ENCODE results near the gene PABPN1.

The PABPN1 gene

DNA sequence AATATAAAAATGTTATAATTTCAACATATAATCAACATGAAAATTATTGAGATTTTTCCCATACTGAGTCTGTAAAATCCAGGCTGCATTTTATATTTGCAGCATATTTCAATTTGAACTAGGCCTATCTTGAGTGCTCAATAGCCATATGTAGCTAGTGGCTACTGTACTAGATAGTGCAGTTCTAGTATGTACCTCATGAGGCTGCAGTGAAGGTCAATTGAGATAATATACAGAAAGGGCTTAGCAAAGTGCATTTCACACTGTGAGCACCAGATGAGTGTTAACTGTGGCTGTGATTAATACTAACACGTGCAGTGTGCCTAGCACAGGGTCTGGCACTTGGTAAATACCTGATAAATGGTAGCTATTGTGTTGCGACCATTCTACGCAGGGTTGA is 36.8 kb downstream of the PABPN1 start:
- no peaks in the 10 kb centered on the region for H3K4me1 Mint-ChIP-seq

DNA sequence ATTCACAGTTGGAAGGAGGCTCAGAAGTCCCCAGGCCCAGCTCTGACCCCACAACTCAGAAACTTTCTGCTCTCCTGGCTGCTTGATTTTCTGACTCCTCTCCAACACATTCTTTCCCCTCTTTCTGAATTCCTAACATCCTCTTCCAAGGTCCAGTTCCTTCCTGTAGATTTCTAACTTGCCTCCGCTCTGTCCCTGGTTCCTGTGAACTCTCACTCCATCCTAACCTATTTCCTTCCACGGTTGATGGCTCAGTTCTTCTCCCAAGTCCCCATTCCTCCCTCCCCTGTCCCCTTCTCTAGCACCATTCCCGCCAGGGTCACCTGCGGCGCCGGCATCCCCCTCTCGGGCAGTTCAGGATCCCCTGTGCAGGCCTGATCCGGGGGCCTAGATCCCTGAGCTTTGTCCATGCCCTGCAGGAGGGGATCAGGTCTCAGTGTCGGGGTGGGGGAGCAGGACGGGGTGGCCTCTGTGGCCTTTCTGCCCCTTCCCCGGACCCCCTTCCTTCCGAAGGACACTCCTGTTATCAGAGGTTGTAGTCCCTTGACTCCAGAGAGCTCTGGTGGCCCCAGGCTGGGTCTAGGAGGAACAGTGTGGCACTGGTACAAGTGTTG is 37.4 kb downstream of the PABPN1 start:
- Mint-ChIP-seq H3K36me3 (no peaks in the 10 kb centered on the region), H3K4me3 (no peak overlapping the region), H3K4me1 (no peaks in the 10 kb centered on the region), H3K27ac (no peak overlapping the region), H3K9me3 (no peaks in the 10 kb centered on the region), H3K27me3 (peaks cover 47% of the 10 kb centered on the region)
- no peak for ATAC-seq

More for the DNA sequence above, 36.8 kb downstream of the PABPN1 start:
- no peaks in the 10 kb centered on the region for H3K9me3 Mint-ChIP-seq
- H3K36me3 Mint-ChIP-seq = no peaks in the 10 kb centered on the region
- H3K4me3 Mint-ChIP-seq = no peak overlapping the region
- no peak overlapping the region for H3K27ac Mint-ChIP-seq
- H3K27me3 Mint-ChIP-seq = peaks cover 53% of the 10 kb centered on the region
- no peak for ATAC-seq

DNA sequence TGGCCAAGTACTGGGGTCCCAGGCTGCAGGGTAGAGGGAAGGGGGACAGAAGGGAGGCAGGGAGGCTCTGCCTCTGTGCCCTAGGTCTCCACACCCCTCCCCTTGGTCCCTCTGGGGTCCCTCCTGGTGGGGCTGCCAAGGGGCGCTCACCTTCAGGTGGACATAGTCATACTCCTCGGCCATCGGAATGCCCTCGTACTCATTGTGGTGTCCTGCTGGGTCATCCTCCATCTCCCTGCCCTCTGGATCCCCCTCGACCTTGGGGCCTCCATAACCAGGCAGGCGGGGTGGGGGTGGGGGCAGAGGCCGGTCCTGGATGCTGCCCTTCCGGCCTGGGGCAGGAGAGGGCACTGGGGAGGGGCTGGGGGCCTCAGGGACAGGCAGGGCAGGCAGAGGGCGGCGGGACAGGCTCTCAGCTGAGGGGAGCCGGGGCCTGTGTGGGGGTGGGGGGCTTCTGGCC is 37.9 kb downstream of the PABPN1 start:
- Mint-ChIP-seq H3K9me3 (no peaks in the 10 kb centered on the region), H3K4me3 (no peak overlapping the region)

DNA sequence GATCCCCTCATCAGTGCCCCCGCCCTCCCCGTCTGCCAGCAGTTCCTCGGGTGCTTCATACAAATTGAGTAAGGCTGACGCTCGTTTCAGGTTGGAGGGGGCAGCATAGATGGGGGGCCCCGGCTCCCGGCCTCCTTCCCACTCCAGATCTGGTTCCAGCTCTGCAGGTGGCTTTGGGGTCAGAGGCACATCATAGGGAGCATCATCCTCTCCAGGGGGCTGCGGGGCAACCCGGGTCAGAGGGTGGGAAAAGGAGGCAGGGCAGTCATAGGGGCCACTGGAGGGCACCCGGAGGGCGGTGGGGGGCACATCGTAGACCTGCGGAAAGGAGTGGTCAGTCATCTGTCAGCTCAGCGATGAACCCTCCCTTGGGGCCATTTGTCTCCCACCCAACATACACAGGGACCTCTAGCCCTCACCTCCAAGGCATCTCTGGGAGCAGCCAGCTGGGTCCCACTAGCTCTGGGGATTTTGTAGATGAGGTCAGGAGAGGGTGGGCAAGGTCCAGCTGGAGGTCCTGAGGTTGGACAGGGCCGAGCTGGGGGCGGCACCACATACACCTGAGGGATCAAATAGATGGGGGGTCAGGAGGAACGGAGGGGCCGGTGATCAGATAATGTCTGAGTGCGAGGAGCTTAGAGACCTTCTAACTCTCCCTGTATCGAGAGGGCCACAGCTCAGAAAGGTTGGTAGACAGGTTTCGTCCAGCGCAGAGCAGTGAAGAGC is 38.6 kb downstream of the PABPN1 start:
- Mint-ChIP-seq H3K9me3 (no peaks in the 10 kb centered on the region), H3K27ac (no peak overlapping the region), H3K4me1 (no peaks in the 10 kb centered on the region), H3K4me3 (no peak overlapping the region), H3K36me3 (no peaks in the 10 kb centered on the region), H3K27me3 (peaks cover 44% of the 10 kb centered on the region)
- no peak for ATAC-seq

More for the DNA sequence above, 37.9 kb downstream of the PABPN1 start:
- Mint-ChIP-seq H3K27me3 (peaks cover 44% of the 10 kb centered on the region), H3K4me1 (no peaks in the 10 kb centered on the region), H3K27ac (no peak overlapping the region), H3K36me3 (no peaks in the 10 kb centered on the region)
- ATAC-seq = no peak

DNA sequence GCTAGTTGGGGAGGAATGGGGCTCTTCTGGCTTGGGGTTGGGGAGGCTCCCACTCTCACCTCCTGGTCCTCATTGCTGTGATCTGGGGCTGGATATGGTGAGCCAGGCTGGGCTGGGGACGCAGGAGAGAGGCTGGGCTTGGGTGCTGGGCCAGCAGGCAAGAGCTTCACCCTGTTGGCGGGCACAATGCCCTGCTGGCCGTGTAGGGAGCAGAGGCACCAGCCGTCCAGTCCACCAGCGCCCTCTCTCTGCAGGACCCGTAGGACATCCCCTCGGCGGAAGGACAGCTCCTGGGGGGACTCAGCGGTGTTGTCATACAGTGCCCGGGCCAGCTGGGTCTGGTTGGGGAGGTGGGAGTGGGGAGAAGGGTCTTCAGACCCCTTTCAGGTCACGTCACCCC is 39.2 kb downstream of the PABPN1 start:
- peaks cover 41% of the 10 kb centered on the region for H3K27me3 Mint-ChIP-seq
- no peak overlapping the region for H3K4me3 Mint-ChIP-seq
- ATAC-seq = no peak
- H3K9me3 Mint-ChIP-seq = no peaks in the 10 kb centered on the region
- H3K36me3 Mint-ChIP-seq = no peaks in the 10 kb centered on the region
- no peaks in the 10 kb centered on the region for H3K4me1 Mint-ChIP-seq
- no peak overlapping the region for H3K27ac Mint-ChIP-seq

DNA sequence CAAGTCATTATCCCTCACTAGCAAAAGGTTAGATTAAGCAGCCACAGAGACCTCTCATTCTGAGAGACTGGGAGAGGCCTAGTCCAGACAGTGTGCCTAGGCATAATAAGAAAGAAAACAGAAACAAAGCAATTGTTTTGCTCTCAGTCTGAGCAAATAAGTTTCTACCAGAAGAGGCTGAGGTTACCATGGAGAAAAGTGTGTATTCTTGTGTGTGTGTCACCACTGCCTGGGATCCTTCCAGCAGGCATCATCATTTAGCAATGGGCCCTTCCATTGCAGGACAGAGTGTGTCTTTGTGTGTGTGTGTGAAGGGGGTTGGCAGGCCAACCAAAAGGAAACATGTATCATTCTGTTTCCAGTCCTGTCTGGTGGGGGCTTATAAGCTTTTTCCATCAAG is 40.1 kb downstream of the PABPN1 start:
- Mint-ChIP-seq H3K4me3 (no peak overlapping the region), H3K4me1 (no peaks in the 10 kb centered on the region), H3K27ac (no peak overlapping the region), H3K9me3 (no peaks in the 10 kb centered on the region), H3K36me3 (no peaks in the 10 kb centered on the region), H3K27me3 (peaks cover 36% of the 10 kb centered on the region)
- no peak for ATAC-seq

DNA sequence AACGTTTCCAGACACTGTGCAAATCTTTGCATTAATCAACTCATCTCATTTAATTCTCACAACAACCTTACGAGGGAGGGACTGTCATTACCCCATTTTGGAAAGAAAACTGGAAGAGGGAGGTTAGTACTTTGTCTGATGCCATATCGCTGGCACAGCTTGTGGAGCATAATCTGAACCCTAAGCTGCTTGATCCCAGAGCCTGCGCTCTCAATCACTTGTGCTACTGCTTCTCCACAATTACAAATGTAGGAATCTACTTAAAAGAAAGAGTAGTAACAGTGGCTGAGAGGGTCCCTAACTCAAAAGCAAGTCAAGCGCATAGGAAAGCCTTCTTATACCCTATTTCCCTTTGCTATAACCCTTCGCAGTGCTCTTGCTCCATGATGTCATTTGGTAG is 40.5 kb downstream of the PABPN1 start:
- Mint-ChIP-seq H3K4me1 (no peaks in the 10 kb centered on the region), H3K4me3 (no peak overlapping the region), H3K9me3 (no peaks in the 10 kb centered on the region), H3K36me3 (no peaks in the 10 kb centered on the region), H3K27me3 (peaks cover 38% of the 10 kb centered on the region), H3K27ac (no peak overlapping the region)
- no peak for ATAC-seq

DNA sequence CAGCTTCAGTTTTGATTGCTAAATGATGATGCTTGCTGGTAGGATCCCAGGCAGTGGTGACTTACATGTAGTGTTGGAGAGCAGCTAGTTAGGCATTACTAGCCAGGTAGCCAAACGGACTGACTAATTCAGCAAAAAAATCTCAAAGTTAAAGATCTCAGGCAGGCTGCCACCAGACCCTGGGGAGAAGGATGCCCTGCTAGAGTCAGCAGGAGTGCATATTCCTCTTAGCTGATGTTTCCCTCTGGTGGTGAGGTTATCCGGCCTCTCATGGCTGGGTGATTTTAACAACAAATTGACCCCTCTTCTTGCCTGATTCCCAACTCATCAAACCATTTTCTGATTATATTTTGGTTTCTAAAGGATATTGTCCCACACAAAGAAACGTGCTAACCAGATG is 40.9 kb downstream of the PABPN1 start:
- Mint-ChIP-seq H3K36me3 (no peaks in the 10 kb centered on the region), H3K9me3 (no peaks in the 10 kb centered on the region), H3K4me1 (no peaks in the 10 kb centered on the region), H3K27ac (no peak overlapping the region), H3K27me3 (peaks cover 42% of the 10 kb centered on the region), H3K4me3 (no peak overlapping the region)
- ATAC-seq = no peak

DNA sequence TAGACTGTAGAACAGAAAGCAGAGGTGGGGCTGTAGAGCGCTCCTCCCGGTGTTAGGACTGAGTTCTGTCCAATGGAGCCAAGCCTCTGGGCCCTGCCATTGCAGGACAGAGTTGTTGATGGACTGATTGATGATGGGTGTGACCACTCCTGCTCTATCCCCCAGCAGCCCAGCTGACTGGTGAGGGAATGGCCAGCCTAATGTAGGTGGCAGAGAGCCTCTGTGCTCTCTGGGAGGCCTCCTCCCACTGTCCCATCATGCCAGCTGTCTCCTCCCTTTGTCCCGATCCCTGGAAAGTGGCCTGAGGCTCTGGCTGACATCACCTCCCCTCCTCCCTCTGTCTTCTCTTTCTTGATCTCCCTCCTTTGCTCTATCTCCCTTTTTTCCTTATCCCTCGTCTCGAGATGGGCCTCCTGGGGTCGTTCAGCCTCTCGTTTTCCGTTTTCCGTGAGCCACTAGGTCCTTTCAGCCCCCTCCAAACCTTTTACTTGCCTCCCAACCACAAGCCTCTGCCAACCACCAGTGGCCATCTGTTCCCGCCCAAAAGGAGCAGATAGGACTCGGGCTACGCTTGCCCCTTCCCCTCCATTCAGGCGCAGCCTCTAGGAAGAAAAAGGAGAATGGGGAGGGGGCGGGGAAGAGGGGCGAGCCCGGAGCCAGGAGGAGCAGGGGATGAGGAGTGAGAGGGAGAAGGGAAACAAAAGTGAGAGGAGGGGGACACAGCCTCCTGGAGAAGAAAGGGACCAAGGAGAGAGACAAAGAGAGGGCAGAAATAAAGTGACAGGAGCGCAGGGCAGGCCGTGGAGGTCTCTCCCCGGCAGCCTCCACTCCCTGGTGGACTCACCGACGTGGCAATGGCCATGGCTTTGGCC is 43.1 kb downstream of the PABPN1 start:
- Mint-ChIP-seq H3K4me3 (no peak overlapping the region), H3K36me3 (no peaks in the 10 kb centered on the region), H3K27me3 (peaks cover 53% of the 10 kb centered on the region)

DNA sequence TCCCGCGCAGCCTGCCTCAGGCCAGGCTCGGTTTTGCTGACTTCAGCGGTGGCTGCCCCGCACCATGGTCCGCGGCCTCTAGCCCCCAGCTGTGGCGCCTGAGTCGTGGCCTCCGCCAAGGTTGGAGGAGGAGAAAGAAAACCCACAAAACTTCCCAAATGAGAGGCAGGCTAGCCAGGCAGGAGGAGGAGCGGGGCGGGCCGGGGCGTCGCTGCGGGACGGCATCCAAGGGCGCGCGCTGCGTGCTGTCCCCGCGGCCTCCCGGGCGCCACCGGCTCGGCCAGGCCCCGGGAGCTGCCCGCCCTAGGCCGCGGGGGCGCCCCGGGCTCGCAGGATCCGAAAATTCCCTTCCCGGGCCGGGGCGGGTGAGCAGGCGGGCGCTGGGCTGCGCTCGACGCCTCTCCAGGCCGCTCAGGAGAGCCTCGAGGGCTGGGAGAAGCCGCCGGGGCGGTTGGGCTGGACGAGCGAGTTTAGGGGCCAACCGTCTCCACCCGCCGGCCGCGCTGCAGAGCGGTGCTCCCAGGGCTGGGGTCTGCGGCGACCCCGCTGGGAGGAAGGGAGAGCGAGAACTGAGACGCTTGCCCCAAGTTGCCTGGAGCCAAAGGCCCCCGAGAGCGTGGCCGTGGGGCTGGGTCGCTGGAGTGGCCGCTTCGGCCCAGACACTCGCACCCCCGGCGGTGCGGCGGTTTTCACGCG is 43.9 kb downstream of the PABPN1 start, which contains the start of gene EFS:
Gene EFS, minus strand, starts transcription at position 137 of the 696 bp plus-strand sequence. CDS start 147 bp downstream, outside the sequence.
- Mint-ChIP-seq H3K27me3 (peaks cover 46% of the 10 kb centered on the region), H3K9me3 (no peaks in the 10 kb centered on the region), H3K4me3 (no peak within 1 kb of the TSS), H3K4me1 (no peaks in the 10 kb centered on the region), H3K27ac (no peak within 1 kb of the TSS), H3K36me3 (no peaks in the 10 kb centered on the region)
- no peak for ATAC-seq

More for the DNA sequence above, 43.1 kb downstream of the PABPN1 start:
- no peaks in the 10 kb centered on the region for H3K9me3 Mint-ChIP-seq
- no peak overlapping the region for H3K27ac Mint-ChIP-seq
- no peak for ATAC-seq
- H3K4me1 Mint-ChIP-seq = no peaks in the 10 kb centered on the region

DNA sequence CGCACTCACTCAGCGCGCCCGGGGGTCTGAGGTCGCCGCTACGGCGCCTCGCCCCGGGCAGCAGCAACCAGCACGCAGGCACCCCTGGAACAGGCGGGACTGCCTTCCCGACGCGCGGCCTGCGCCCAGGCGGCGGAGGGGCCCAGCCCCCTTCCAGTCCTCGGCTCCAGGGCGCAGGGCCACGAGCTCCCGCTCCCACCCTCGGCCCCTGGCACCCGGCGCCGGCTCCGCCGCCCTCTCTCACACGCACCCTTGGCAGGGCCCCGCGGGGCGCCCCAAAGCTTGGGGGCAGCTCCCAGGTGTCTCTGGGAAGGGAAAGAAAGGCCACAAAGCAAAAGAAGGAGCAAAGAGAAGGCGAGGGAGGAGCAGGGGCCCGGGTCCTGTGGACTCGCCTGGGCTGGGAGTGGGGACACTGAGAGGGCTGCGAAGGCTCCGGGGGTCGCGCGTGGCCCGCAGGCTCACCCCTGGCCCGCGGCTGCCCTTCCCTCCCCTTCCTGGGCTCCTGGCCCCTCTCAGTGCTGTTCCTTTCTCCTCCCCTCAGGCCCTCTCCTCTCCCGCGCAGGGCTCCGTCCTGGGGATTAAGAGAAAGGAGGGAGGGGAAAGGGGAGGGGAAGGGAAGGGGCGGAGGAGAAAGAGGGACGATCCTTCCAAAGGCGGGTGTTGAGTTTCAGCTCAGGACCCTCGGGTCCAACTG is 44.6 kb downstream of the PABPN1 start:
- Mint-ChIP-seq H3K4me3 (no peak overlapping the region), H3K27ac (no peak overlapping the region), H3K27me3 (peaks cover 43% of the 10 kb centered on the region), H3K36me3 (no peaks in the 10 kb centered on the region), H3K4me1 (no peaks in the 10 kb centered on the region), H3K9me3 (no peaks in the 10 kb centered on the region)
- no peak for ATAC-seq

DNA sequence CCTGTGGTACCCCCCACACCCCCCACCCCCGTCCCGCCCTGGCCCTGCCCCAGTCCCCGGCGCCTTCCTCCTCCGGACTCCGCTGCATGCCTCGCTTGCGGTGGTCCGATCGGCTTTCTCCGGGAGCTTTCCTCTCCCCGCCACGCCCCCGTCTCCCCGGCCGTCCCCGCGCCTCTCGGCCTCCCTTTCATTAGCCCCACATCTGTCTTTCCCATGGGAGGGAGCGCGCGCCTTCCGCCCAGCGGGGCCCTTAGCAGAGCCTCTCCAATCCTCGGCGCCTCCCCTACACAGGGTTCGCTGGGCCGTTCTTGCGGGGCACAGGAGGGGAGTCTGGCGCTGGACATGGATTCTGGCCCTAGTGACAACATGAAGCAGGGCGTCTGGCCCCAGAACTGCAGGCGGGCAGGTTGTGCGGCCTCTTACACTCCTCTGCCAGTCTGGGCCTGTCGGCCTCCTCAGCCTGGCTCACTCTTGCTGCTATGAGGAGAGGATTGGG is 45.2 kb downstream of the PABPN1 start:
- Mint-ChIP-seq H3K27ac (no peak overlapping the region), H3K4me1 (no peaks in the 10 kb centered on the region), H3K27me3 (peaks cover 43% of the 10 kb centered on the region), H3K4me3 (no peak overlapping the region), H3K9me3 (no peaks in the 10 kb centered on the region), H3K36me3 (no peaks in the 10 kb centered on the region)
- no peak for ATAC-seq

DNA sequence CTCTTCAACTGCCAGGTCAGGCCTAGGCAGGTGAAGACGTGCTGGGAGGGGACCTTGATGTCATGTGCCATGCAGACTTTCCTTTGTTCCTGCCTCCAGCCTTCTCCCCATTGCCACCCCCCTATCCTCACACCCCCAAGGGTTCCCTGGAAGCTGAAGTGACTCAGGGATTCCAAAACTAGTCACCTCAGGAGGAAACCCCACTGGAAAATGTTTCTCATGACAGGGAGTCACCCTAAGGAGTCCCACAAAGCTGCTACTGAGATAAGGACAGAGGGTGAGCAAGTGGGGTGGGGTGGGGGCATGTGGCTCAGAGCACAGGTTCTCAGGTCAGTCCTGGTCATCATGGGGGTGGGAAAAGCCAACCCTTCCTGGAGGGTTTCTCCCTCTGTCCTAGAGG is 49.0 kb downstream of the PABPN1 start:
- Mint-ChIP-seq H3K36me3 (no peaks in the 10 kb centered on the region), H3K27me3 (peaks cover 31% of the 10 kb centered on the region), H3K9me3 (no peaks in the 10 kb centered on the region), H3K27ac (no peak overlapping the region), H3K4me3 (no peak overlapping the region), H3K4me1 (no peaks in the 10 kb centered on the region)
- no peak for ATAC-seq

DNA sequence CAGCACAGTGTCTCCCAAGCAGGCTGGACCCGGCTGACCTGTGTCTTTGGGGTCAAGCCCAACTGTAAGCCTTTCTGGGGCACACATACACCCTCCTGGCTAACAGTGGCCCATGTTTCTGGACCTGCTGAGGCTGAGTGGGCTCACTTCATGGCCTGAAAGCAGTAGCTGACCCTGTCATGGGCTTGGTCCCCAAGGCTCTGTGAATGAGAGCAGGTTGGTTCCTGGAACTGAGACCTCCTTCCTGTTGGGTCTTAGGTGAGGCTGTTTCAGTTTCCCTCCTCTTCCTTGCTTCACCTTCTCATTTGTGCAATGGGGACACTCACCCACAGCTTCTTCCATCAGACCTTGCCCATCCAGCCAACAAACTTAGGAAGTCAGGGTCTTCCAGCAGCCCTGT is 50.6 kb downstream of the PABPN1 start:
- Mint-ChIP-seq H3K4me3 (no peak overlapping the region), H3K36me3 (no peaks in the 10 kb centered on the region), H3K27me3 (peaks cover 29% of the 10 kb centered on the region), H3K4me1 (no peaks in the 10 kb centered on the region), H3K27ac (no peak overlapping the region), H3K9me3 (no peaks in the 10 kb centered on the region)
- ATAC-seq = no peak

All from stimulated activated memory B cell treated with anti-CD40 and anti-IgM and Interleukin-4, amounts not matched to agents 10 μg/mL and 1 μg/mL and 100 μg/mL, for 72 hours (primary cell).